ENCODE measurements around the gene SCN4A. TPM values are rescaled to one million over a fixed set of nuclear protein-coding genes. Genes with fewer than 3 reads are reported as not detected.

The SCN4A gene
- total and polyA plus RNA-seq, 2 of the 13 experiments (the other 11 are each of a cell fraction or from before 2014, with no cell fraction given) = 0.02 to 0.03 TPM

- TF ChIP-seq ZUFSP (CRISPR knock-in tag; IDR thresholded peaks at IDR 0.05; ENCODE audit: borderline replicate concordance) (no peak), ZNF549 (CRISPR knock-in tag; IDR thresholded peaks at IDR 0.05) (no peak), ZNF550 (CRISPR knock-in tag; IDR thresholded peaks at IDR 0.05; ENCODE audit: borderline replicate concordance) (no peak), ARID5B (CRISPR knock-in tag; IDR thresholded peaks at IDR 0.05) (peak; percentile 88), ZNF782 (CRISPR knock-in tag; IDR thresholded peaks at IDR 0.05; ENCODE audit: borderline replicate concordance) (no peak), CCDC6 (CRISPR knock-in tag; IDR thresholded peaks at IDR 0.05) (no peak), NFYB (CRISPR knock-in tag; IDR thresholded peaks at IDR 0.05) (no peak), CBFB (CRISPR knock-in tag; IDR thresholded peaks at IDR 0.05) (no peak), ZNF383 (CRISPR knock-in tag; IDR thresholded peaks at IDR 0.05; ENCODE audit: borderline replicate concordance) (no peak), NFE2 (CRISPR knock-in tag; IDR thresholded peaks at IDR 0.05) (no peak), ZBTB8A (CRISPR knock-in tag; IDR thresholded peaks at IDR 0.05; ENCODE audit: borderline replicate concordance, low read depth) (no peak), ZSCAN25 (CRISPR knock-in tag; IDR thresholded peaks at IDR 0.05) (no peak), GPN1 (CRISPR knock-in tag; IDR thresholded peaks at IDR 0.05; ENCODE audit: borderline replicate concordance) (no peak), ZNF703 (CRISPR knock-in tag; IDR thresholded peaks at IDR 0.05; ENCODE audit: borderline replicate concordance) (no peak), ZNF557 (CRISPR knock-in tag; IDR thresholded peaks at IDR 0.05) (no peak), SRSF1 (optimal IDR thresholded peaks at IDR 0.05; ENCODE audit: low read depth, low read length) (no peak), ZBTB2 (CRISPR knock-in tag; IDR thresholded peaks at IDR 0.05; ENCODE audit: low read depth) (no peak), STAT6 (CRISPR knock-in tag; IDR thresholded peaks at IDR 0.05; ENCODE audit: borderline replicate concordance) (no peak), ZGPAT (CRISPR knock-in tag; IDR thresholded peaks at IDR 0.05) (peak; percentile 56; the same call in 1 of the 2 replicates)
These were observed 16.3 kb downstream of the SCN4A start (continued) for GRCh38 chr17:63956296-63956920.

All from HepG2 (cell line).